Pancreas (tissue), 10 donors: Measurements from ENCODE around the gene DCTN2. TPM values are rescaled to one million over a fixed set of nuclear protein-coding genes. Genes with fewer than 3 reads are reported as not detected.

Source experiments
- ATAC-seq, 4 donors: fragments of 200-7000 bp; cut with Tn5 transposase; one replicate each; pipeline versions ENCODE4 v1.8.0 to v1.9.1; 2020; ENCODE audit warnings: mild to moderate bottlenecking in 4 of 4, moderate library complexity in 4 of 4
- DNase-seq, 6 donors: peaks; one replicate each; pipeline ENCODE4 v3.0.0-alpha.2; 2020
- FAIRE-seq: peaks from 2 replicates; lab custom pipeline; 2012; peaks lifted over from hg19 to GRCh38; lab: Jason Lieb, UNC
- H3K27ac ChIP-seq, 4 donors: fragments of 200-600 bp; sonication (generic); 1 replicate in 3 of 4; 2 replicates in 1 of 4; pipeline versions ENCODE4 v1.5.0 to v1.8.0; 2020
- H3K27me3 ChIP-seq, 4 donors: fragments of 200-600 bp; one replicate each; pipeline ENCODE4 v1.8.0; 2021
- H3K36me3 ChIP-seq, 3 donors: fragments of 200-600 bp; sonication (generic) in 1 of 3; one replicate each; pipeline versions ENCODE4 v1.5.0 to v1.8.0; 2020 to 2021
- H3K4me1 ChIP-seq, 3 donors: fragments of 200-600 bp; one replicate each; pipeline ENCODE4 v1.8.0; 2021
- H3K4me3 ChIP-seq, 4 donors: fragments of 200-600 bp; sonication (generic) in 2 of 4; one replicate each; pipeline versions ENCODE4 v1.5.0 to v1.8.0; 2020 to 2021
- H3K9me3 ChIP-seq, 4 donors: fragments of 200-600 bp; one replicate each; pipeline ENCODE4 v1.8.0; 2021
- WGBS, 2 donors: extraction: QIAGEN DNeasy Blood & Tissue Kit; methylation state at CpG; one replicate each; pipeline ENCODE4 v1.1.7; 2013; 5-methylcytosine and 5-hydroxymethylcytosine counted together
- intact Hi-C, 3 donors: fragments of 100-400 bp; cut with DNase I; formaldehyde crosslinking; loops; one replicate each; pipeline versions ENCODE4 v1.11.1 to v1.14.2; 2022
- polyA plus RNA-seq, 2 donors: library from polyadenylated mRNA; stranded (reverse); fragments of 200-250 nt; gene quantifications; one replicate each; pipeline ENCODE4 v1.2.3, GENCODE V29; 2013
- total RNA-seq, 6 donors: library from RNA; stranded (reverse); fragmentation: NEBNext Ultra II Directional in 4 of 6; extraction: Animal tissue kit (Norgen Biotek cat#: 25700) in 4 of 6; gene quantifications; one replicate each; pipeline versions ENCODE4 v1.2.1 to v1.2.4, GENCODE V29; 2021 to 2023
- TF ChIP-seq, protein P1 (sequence below), 4 donors: fragments of 200-600 bp; sonication (generic) in 3 of 4; IDR thresholded peaks; one replicate each; pipeline versions ENCODE4 v1.5.0 to v1.8.0; 2021; ENCODE audit warnings: antibody characterized with exemption in 4 of 4
- donor health status: healthy with polysubstance abuse.
- donor health status: DM: no; HTN: no; CAD: no; lungs with moderate emphysema.
- donor health status: DM: no; HTN: no; CAD: no.
- donor health status: control.
- donor health status: control.
- donor health status: Bipolar disorder and iron deficiency.
- donor health status: DM: yes; HTN: yes; CAD: no.
- donor health status: DM: no; HTN: no; CAD: no.
- donor health status: DM: no; HTN: no; CAD: no.
- donor health status: DM: yes; HTN: yes; CAD: no.

The DCTN2 gene
- total and polyA plus RNA-seq, 8 donors: 54.9 to 117 (median 64.4) TPM

DNA sequence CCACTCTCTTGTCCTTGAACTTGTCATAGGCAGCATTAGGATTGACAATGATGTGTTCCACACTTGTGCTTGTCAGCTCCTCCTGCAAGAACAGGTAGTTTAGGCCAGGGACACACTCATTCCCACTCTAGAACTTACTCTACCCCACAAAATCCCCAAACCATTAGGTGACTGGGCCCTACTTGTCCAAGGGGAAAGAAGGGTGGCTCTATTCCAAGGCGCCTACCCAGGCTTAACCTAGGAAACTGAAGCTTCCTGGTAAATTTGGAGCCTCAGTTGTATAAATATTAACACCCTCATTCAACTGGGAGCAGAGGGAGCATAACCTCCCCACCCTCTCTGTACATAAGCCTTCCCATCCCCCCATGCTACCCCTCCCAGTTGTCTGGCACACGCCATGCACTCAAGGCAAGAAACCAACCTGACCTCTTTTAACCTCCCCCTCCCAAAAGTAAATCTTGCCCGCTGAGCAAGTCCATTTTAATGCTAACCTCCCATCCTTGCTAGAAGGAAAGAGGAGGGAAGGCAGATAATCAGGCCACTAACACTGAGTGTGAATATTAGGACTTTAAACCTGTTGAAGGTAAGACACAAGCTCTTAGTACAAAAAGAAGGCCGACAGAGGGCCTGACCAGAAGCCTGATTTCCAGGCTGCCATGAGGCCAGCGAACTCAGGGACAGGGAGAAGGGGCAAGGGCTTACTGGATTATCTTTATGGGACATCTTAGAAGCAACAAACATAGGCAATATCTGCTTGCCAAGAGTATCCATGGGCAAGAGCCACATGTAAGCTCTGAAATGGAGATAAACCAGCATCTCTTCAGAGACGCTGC lies 11.0 kb downstream of the DCTN2 start:
- Histone ChIP-seq H3K36me3 (peaks cover 2 to 53% (median 22%) of the 10 kb centered on the region in 3 donors), H3K4me1 (no peaks in the 10 kb centered on the region), H3K9me3 (no peaks in the 10 kb centered on the region), H3K27ac (no peak overlapping the region), H3K4me3 (no peak overlapping the region), H3K27me3 (no peaks in the 10 kb centered on the region)
- peak in 1 of 4 donors; percentile 16 for ATAC-seq
- WGBS, 2 donors: 78% methylated on average over 6 of the region's 6 CpGs
- no peak for DNase-seq
- TF ChIP-seq, protein P1, sequence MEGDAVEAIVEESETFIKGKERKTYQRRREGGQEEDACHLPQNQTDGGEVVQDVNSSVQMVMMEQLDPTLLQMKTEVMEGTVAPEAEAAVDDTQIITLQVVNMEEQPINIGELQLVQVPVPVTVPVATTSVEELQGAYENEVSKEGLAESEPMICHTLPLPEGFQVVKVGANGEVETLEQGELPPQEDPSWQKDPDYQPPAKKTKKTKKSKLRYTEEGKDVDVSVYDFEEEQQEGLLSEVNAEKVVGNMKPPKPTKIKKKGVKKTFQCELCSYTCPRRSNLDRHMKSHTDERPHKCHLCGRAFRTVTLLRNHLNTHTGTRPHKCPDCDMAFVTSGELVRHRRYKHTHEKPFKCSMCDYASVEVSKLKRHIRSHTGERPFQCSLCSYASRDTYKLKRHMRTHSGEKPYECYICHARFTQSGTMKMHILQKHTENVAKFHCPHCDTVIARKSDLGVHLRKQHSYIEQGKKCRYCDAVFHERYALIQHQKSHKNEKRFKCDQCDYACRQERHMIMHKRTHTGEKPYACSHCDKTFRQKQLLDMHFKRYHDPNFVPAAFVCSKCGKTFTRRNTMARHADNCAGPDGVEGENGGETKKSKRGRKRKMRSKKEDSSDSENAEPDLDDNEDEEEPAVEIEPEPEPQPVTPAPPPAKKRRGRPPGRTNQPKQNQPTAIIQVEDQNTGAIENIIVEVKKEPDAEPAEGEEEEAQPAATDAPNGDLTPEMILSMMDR (IDR thresholded peaks at IDR 0.05): no peak
- FAIRE-seq: no peak
- intact Hi-C loops: no loop called here

DNA sequence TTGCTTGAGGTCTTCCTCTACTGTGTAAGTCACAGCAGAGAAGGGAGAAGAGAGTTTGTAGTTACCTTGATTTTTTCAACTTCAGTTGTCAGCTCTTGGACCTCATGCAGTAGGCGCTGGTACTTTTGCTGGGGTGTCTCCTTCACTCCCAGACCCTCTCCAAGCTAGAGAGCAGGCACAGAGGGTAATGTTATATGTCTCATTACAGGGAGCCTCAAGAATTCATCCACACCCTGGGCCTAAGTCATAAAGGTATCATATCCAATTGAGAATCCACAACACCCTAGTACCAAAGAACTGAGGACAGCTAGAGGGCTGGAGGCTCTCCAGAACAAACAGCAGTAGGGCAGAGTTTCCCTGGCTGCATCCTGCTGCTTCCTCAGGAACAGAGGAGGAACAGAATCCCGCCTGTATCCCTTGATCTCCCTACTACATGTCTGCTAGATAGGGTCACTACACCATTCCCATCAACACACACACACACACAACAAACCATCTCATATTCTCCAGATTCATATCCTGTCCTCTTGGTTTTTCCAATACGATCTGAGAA lies 11.9 kb downstream of the DCTN2 start:
- H3K4me3 ChIP-seq: no peak overlapping the region
- no peaks in the 10 kb centered on the region for H3K27me3 ChIP-seq
- intact Hi-C loops: no loop called here
- peaks cover 2 to 62% (median 29%) of the 10 kb centered on the region in 3 donors for H3K36me3 ChIP-seq
- WGBS, 2 donors: 94 to 97% methylated on average over 3 of the region's 3 CpGs
- TF ChIP-seq, protein P1 (IDR thresholded peaks at IDR 0.05): no peak
- DNase-seq (no peak), ATAC-seq (no peak), FAIRE-seq (no peak)
- no peaks in the 10 kb centered on the region for H3K9me3 ChIP-seq
- no peaks in the 10 kb centered on the region for H3K4me1 ChIP-seq
- no peak overlapping the region for H3K27ac ChIP-seq

GRCh38 chr12:57534250-57534649 lies 12.7 kb downstream of the DCTN2 start:
- intact Hi-C loops: no loop called here
- Histone ChIP-seq H3K9me3 (no peaks in the 10 kb centered on the region), H3K4me3 (no peak overlapping the region), H3K4me1 (no peaks in the 10 kb centered on the region), H3K27me3 (no peaks in the 10 kb centered on the region), H3K27ac (no peak overlapping the region), H3K36me3 (peaks cover 6 to 68% (median 35%) of the 10 kb centered on the region in 3 donors)
- TF ChIP-seq, protein P1 (IDR thresholded peaks at IDR 0.05): no peak
- DNase-seq: no peak
- FAIRE-seq: no peak
- ATAC-seq: no peak
- 59 to 68% methylated on average over 5 of the region's 5 CpGs for WGBS, 2 donors

DNA sequence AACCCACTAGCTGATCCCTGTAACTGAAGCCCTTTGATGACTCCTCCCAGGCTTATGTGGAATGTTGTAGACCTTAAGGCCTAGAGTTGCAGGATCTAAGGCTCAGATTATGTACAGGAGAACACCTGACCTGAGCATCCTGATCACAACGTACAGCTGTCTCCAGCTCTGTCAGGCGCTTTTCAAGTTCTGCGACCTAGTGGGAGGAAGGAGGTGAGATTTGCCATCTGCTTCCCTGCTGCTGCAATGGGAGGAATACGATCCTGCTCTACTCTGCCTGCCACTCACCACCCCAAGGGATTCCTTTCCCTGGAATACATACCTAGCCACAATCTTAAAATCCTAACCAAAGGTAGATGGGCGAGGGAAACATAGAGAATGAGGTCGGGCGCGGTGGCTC lies 13.9 kb downstream of the DCTN2 start:
- peaks cover 6 to 74% (median 36%) of the 10 kb centered on the region in 3 donors for H3K36me3 ChIP-seq
- TF ChIP-seq, protein P1 (IDR thresholded peaks at IDR 0.05): no peak
- ATAC-seq (no peak), FAIRE-seq (no peak), DNase-seq (no peak)
- H3K4me1 ChIP-seq: no peaks in the 10 kb centered on the region
- H3K27ac ChIP-seq: no peak overlapping the region
- no peak overlapping the region for H3K4me3 ChIP-seq
- no peaks in the 10 kb centered on the region for H3K27me3 ChIP-seq
- intact Hi-C loops: no loop called here
- 90 to 94% methylated on average over 8 of the region's 8 CpGs for WGBS, 2 donors
- no peaks in the 10 kb centered on the region for H3K9me3 ChIP-seq

GRCh38 chr12:57531836-57532235 lies 15.2 kb downstream of the DCTN2 start:
- peaks cover 6 to 79% (median 38%) of the 10 kb centered on the region in 3 donors for H3K36me3 ChIP-seq
- intact Hi-C loops: no loop called here
- ATAC-seq: no peak

More at GRCh38 chr12:57531836-57532235, 15.2 kb downstream of the DCTN2 start:
- DNase-seq (no peak), FAIRE-seq (no peak)
- no peaks in the 10 kb centered on the region for H3K9me3 ChIP-seq
- H3K27me3 ChIP-seq: no peaks in the 10 kb centered on the region
- TF ChIP-seq, protein P1 (IDR thresholded peaks at IDR 0.05): no peak
- H3K27ac ChIP-seq: no peak overlapping the region
- H3K4me1 ChIP-seq: no peaks in the 10 kb centered on the region
- WGBS, 2 donors: 89 to 95% methylated on average over 1 of the region's 1 CpG
- no peak overlapping the region for H3K4me3 ChIP-seq
